ENCODE measurements around the gene CPSF4L. TPM values are rescaled to one million over a fixed set of nuclear protein-coding genes. Genes with fewer than 3 reads are reported as not detected.

CPSF4L gene
- total RNA-seq, 1 experiment from 2014 or later = not detected

GRCh38 chr17:73297934-73298861 lies 36.5 kb upstream of the CPSF4L start:
- intact Hi-C loops (cut with micrococcal nuclease; ENCODE audit: unreplicated experiment) = no loop called here
- H3K4me1 ChIP-seq = peaks cover 4% of the 10 kb centered on the region; the same call in 1 of the 2 replicates
- H3K4me3 Mint-ChIP-seq (ENCODE audit: unreplicated experiment) = no peak overlapping the region
- DNase-seq = no peak
- no peaks in the 10 kb centered on the region for H3K27me3 Mint-ChIP-seq (ENCODE audit: insufficient read depth, unreplicated experiment)
- H3K27ac Mint-ChIP-seq (ENCODE audit: unreplicated experiment) = no peak overlapping the region
- ChIA-PET CTCF (no interaction called here), POLR2A (interaction anchor here (0.7 kb wide), 1 partner anchor 12 kb away, joined by 3 read pairs; no protein-coding TSS in a partner anchor)
- TF ChIP-seq CTCF (IDR thresholded peaks at IDR 0.05; ENCODE audit: insufficient read depth in 1 of 2, low read depth in 1 of 2, low read length in 1 of 2, severe bottlenecking in 1 of 2, unreplicated experiment in 1 of 2) = no peak
- no TSS peak for BruUV-seq (replicated peaks)
- H3K36me3 ChIP-seq (ENCODE audit: control insufficient read depth, insufficient read depth, low read length) = no peaks in the 10 kb centered on the region
- no peak overlapping the region for H3K4me3 ChIP-seq (ENCODE audit: low read depth, low read length)
- H3K9me3 ChIP-seq = no peaks in the 10 kb centered on the region
- H3K36me3 Mint-ChIP-seq (ENCODE audit: insufficient read depth, unreplicated experiment) = peaks cover 17% of the 10 kb centered on the region
- no peaks in the 10 kb centered on the region for H3K27me3 ChIP-seq (replicated peaks; ENCODE audit: control insufficient read depth, insufficient read depth, low read length)
- H3K4me1 Mint-ChIP-seq (ENCODE audit: low read depth, unreplicated experiment) = peaks cover 10% of the 10 kb centered on the region
- H3K9me3 Mint-ChIP-seq (ENCODE audit: unreplicated experiment) = no peaks in the 10 kb centered on the region

GRCh38 chr17:73293480-73293911 lies 31.8 kb upstream of the CPSF4L start:
- no peak for DNase-seq
- POLR2A ChIA-PET = no interaction called here
- no peaks in the 10 kb centered on the region for H3K9me3 Mint-ChIP-seq (ENCODE audit: unreplicated experiment)
- Histone ChIP-seq H3K4me3 (ENCODE audit: low read depth, low read length) (no peak overlapping the region), H3K27me3 (replicated peaks; ENCODE audit: control insufficient read depth, insufficient read depth, low read length) (no peaks in the 10 kb centered on the region), H3K4me1 (peaks cover 39% of the 10 kb centered on the region), H3K9me3 (no peaks in the 10 kb centered on the region), H3K36me3 (ENCODE audit: control insufficient read depth, insufficient read depth, low read length) (no peaks in the 10 kb centered on the region)
- no peak for TF ChIP-seq CTCF (IDR thresholded peaks at IDR 0.05; ENCODE audit: insufficient read depth in 1 of 2, low read depth in 1 of 2, low read length in 1 of 2, severe bottlenecking in 1 of 2, unreplicated experiment in 1 of 2)
- no peak overlapping the region for H3K27ac Mint-ChIP-seq (ENCODE audit: unreplicated experiment)
- H3K36me3 Mint-ChIP-seq (ENCODE audit: insufficient read depth, unreplicated experiment) = peaks cover 18% of the 10 kb centered on the region
- CTCF ChIA-PET = interaction anchor here (0.6 kb wide), 1 partner anchor 863 kb away, joined by 3 read pairs; no protein-coding TSS in a partner anchor
- H3K4me3 Mint-ChIP-seq (ENCODE audit: unreplicated experiment) = no peak overlapping the region
- H3K4me1 Mint-ChIP-seq (ENCODE audit: low read depth, unreplicated experiment) = peaks cover 36% of the 10 kb centered on the region
- intact Hi-C loops (cut with micrococcal nuclease; ENCODE audit: unreplicated experiment) = no loop called here
- no peaks in the 10 kb centered on the region for H3K27me3 Mint-ChIP-seq (ENCODE audit: insufficient read depth, unreplicated experiment)
- BruUV-seq (replicated peaks) = no TSS peak

GRCh38 chr17:73293031-73293430 lies 31.4 kb upstream of the CPSF4L start:
- Mint-ChIP-seq H3K9me3 (ENCODE audit: unreplicated experiment) (no peaks in the 10 kb centered on the region), H3K36me3 (ENCODE audit: insufficient read depth, unreplicated experiment) (peaks cover 16% of the 10 kb centered on the region), H3K27ac (ENCODE audit: unreplicated experiment) (no peak overlapping the region), H3K4me3 (ENCODE audit: unreplicated experiment) (no peak overlapping the region), H3K27me3 (ENCODE audit: insufficient read depth, unreplicated experiment) (no peaks in the 10 kb centered on the region), H3K4me1 (ENCODE audit: low read depth, unreplicated experiment) (peaks cover 38% of the 10 kb centered on the region)
- intact Hi-C loops (cut with micrococcal nuclease; ENCODE audit: unreplicated experiment) = no loop called here
- H3K9me3 ChIP-seq = no peaks in the 10 kb centered on the region
- CTCF ChIA-PET = interaction anchor here (0.6 kb wide), 1 partner anchor 862 kb away, joined by 3 read pairs; no protein-coding TSS in a partner anchor
- no peak for TF ChIP-seq CTCF (IDR thresholded peaks at IDR 0.05; ENCODE audit: insufficient read depth in 1 of 2, low read depth in 1 of 2, low read length in 1 of 2, severe bottlenecking in 1 of 2, unreplicated experiment in 1 of 2)
- no peak for DNase-seq
- H3K36me3 ChIP-seq (ENCODE audit: control insufficient read depth, insufficient read depth, low read length) = no peaks in the 10 kb centered on the region
- H3K4me1 ChIP-seq = peaks cover 40% of the 10 kb centered on the region
- no TSS peak for BruUV-seq (replicated peaks)
- H3K4me3 ChIP-seq (ENCODE audit: low read depth, low read length) = no peak overlapping the region
- no peaks in the 10 kb centered on the region for H3K27me3 ChIP-seq (replicated peaks; ENCODE audit: control insufficient read depth, insufficient read depth, low read length)
- POLR2A ChIA-PET = no interaction called here

Measured in Caco-2 (cell line).